ENCODE measurements around the gene ANTXRL. TPM values are rescaled to one million over a fixed set of nuclear protein-coding genes. Genes with fewer than 3 reads are reported as not detected.
A peak's percentile ranks its signal among the peaks of the same experiment; 100 is the strongest.
"Not testable (repeated sequence)": the region's sequence is repeated elsewhere in the genome, so short reads cannot be mapped to it uniquely, and the experiment has no call there.

The ANTXRL gene
- total RNA-seq, 1 donor from 2014 or later, result not detected

DNA sequence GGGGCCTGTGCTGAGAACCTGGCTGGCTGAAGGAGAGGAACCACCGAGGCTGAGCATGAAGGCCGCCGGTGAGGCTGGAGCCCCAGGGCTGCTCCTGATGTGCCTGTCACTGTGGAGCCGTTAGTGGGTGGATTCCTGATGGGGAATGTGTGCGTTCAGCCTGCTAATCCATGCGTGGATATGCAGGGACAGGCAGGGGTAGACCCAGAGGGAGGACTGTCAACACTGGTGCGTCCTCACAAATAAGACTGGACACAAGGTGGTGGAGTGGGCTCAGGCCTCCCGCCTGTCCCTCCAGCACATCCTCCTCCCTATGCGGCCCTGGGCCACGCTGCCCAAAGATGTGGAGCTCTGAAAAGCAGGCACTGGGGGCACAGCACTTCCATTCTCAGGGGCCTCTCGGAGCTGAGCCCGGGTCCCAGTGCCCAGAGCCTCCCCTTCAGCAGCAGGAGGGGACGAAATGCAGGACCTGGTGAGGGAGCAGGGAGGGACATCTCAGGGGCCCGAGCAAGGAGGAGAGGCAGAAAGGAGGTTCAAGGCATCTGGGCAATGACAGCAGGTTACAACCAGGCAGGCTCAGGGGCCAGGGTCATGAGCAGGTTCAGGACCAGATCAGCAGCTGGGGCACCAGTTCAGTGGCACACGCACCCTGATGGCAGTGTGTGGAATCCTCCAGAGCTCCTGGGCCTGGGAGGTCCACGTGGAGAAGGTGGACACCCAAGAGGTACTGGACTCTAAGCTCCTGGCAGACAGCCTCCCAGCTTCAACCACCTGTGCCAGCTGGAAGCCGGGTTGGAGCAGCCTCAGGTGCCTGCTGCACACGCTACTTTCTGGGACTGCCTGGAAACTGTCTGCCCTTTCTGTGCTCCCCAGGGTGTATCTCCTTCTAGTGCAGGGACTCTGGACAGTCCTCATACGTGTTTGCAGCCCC is 33.5 kb upstream of the ANTXRL start:
- H3K4me3 Mint-ChIP-seq (ENCODE audit: unreplicated experiment), result no peak overlapping the region

DNA sequence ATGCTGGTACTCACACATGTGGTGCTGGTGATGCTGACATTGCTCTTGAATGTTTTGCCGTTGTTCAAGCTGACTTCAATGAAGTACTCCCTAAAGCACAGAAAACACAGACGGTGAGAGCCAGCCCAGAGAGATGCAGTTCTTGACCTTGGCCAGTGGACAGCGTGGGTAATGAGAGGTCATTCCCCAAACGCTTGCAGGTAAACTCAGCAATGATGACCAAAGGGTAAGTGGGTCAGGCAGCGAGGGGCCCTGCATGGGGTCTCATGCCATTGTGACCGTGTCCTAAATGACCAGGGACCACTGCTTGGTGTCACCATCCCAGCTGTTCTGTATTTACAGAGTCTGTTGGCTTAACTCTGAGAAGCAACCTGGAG is 32.8 kb upstream of the ANTXRL start:
- Mint-ChIP-seq H3K9me3 (ENCODE audit: unreplicated experiment) (no peaks in the 10 kb centered on the region), H3K27ac (ENCODE audit: unreplicated experiment) (no peak overlapping the region), H3K4me1 (ENCODE audit: unreplicated experiment) (peaks cover 3% of the 10 kb centered on the region), H3K4me3 (ENCODE audit: unreplicated experiment) (no peak overlapping the region), H3K27me3 (ENCODE audit: unreplicated experiment) (peaks cover 4% of the 10 kb centered on the region), H3K36me3 (ENCODE audit: low read depth, unreplicated experiment) (no peaks in the 10 kb centered on the region)
- no peak for DNase-seq (ENCODE audit: low spot score)
- TF ChIP-seq, protein P1, sequence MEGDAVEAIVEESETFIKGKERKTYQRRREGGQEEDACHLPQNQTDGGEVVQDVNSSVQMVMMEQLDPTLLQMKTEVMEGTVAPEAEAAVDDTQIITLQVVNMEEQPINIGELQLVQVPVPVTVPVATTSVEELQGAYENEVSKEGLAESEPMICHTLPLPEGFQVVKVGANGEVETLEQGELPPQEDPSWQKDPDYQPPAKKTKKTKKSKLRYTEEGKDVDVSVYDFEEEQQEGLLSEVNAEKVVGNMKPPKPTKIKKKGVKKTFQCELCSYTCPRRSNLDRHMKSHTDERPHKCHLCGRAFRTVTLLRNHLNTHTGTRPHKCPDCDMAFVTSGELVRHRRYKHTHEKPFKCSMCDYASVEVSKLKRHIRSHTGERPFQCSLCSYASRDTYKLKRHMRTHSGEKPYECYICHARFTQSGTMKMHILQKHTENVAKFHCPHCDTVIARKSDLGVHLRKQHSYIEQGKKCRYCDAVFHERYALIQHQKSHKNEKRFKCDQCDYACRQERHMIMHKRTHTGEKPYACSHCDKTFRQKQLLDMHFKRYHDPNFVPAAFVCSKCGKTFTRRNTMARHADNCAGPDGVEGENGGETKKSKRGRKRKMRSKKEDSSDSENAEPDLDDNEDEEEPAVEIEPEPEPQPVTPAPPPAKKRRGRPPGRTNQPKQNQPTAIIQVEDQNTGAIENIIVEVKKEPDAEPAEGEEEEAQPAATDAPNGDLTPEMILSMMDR (IDR thresholded peaks at IDR 0.05; ENCODE audit: unreplicated experiment), result no peak

More for the DNA sequence above, 33.5 kb upstream of the ANTXRL start:
- TF ChIP-seq, protein P1 (IDR thresholded peaks at IDR 0.05; ENCODE audit: unreplicated experiment), result no peak
- no peak for DNase-seq (ENCODE audit: low spot score)
- peaks cover 3% of the 10 kb centered on the region for H3K4me1 Mint-ChIP-seq (ENCODE audit: unreplicated experiment)
- peaks cover 4% of the 10 kb centered on the region for H3K27me3 Mint-ChIP-seq (ENCODE audit: unreplicated experiment)
- H3K36me3 Mint-ChIP-seq (ENCODE audit: low read depth, unreplicated experiment), result no peaks in the 10 kb centered on the region
- H3K9me3 Mint-ChIP-seq (ENCODE audit: unreplicated experiment), result no peaks in the 10 kb centered on the region
- H3K27ac Mint-ChIP-seq (ENCODE audit: unreplicated experiment), result no peak overlapping the region

DNA sequence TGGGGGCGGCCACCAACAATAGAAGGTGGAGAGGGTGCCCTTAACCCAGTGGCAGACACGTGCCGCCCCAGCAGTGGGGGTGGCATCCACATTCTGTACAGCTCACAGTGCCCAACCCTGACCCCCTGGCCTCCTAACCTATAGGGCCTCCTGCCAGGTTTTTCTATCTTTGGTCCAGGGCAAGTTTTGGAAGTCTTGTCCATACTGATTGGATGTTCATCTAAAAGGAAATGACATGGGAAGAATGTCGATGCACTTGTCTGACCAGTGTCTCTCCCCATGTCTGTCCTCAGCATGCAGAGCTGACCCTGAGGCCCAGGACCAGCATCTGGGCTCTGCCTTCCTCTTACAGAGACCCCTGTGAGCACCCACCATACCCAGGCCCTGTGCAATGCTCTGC is 32.3 kb upstream of the ANTXRL start:
- H3K9me3 Mint-ChIP-seq (ENCODE audit: unreplicated experiment), result no peaks in the 10 kb centered on the region
- H3K27me3 Mint-ChIP-seq (ENCODE audit: unreplicated experiment), result peaks cover 4% of the 10 kb centered on the region
- H3K36me3 Mint-ChIP-seq (ENCODE audit: low read depth, unreplicated experiment), result no peaks in the 10 kb centered on the region
- no peak for DNase-seq (ENCODE audit: low spot score)
- H3K27ac Mint-ChIP-seq (ENCODE audit: unreplicated experiment), result no peak overlapping the region
- no peak overlapping the region for H3K4me3 Mint-ChIP-seq (ENCODE audit: unreplicated experiment)
- peaks cover 3% of the 10 kb centered on the region for H3K4me1 Mint-ChIP-seq (ENCODE audit: unreplicated experiment)
- TF ChIP-seq, protein P1 (IDR thresholded peaks at IDR 0.05; ENCODE audit: unreplicated experiment), result no peak

DNA sequence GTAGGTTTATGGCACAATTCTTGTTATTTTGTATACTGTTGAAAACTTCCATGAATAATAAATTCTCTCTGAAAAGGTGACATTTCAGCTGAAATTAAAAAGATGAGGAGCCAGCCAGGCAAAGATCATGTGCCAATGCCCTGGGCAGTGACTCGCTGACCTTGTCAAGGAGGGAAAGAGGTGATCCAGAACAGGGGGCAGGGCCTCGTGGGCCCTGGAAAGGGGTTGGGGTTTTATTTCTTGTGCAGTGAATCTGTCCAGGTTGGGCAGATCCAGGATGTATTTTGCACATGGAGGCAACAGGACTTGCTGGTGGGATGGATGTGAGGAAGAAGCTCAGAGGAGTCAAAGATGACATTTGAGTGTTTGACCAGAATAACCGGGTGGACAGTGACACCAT is 31.6 kb upstream of the ANTXRL start:
- H3K4me1 Mint-ChIP-seq (ENCODE audit: unreplicated experiment); DNase-seq (ENCODE audit: low spot score); H3K27me3 Mint-ChIP-seq (ENCODE audit: unreplicated experiment); H3K4me3 Mint-ChIP-seq (ENCODE audit: unreplicated experiment); H3K9me3 Mint-ChIP-seq (ENCODE audit: unreplicated experiment); H3K27ac Mint-ChIP-seq (ENCODE audit: unreplicated experiment); H3K36me3 Mint-ChIP-seq (ENCODE audit: low read depth, unreplicated experiment): not testable (repeated sequence)

DNA sequence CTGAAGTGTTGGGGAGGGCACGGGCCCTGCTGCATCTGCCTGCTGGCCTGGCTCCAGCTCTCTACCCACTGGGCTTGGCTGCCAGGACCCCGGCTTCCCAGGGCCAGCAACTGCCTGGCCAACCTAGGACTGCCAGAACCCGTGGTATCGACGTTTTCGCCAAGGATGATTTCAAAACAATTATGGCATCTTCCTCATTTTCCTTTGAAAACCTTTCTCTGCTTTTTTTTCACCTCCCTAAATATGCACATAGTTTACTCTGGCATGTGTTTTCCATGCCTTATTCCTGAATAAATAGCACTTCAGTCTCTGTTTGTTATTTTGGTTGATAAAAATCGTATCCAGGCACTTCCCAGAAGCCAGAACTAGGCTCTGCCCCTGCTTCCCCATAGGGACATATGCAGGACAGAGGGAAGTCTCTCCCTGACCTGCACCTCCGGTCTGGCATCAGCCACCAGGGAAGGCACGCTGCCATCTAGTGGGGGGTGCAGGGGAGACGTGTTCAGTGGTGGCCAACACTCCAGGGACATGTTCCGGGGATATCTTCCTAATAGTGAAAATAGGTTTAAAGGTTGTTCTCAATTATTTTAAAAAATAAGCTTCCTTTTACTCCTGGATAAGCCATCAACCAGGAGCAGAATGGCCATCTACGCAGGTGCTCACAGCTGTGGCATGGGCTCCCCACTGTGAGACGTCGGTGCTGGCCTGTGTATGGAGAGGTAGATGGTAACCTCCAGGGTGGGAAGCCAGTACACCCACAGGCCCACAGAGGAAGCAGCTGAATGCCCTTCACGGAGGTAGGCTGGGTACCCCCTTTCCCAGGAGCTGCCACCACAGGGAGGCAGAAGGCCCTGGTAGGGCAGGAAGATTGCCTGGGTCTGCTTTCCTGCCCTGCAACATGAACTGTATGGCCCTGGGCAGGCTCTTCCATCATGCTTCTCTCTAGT is 30.7 kb upstream of the ANTXRL start:
- Mint-ChIP-seq H3K27ac (ENCODE audit: unreplicated experiment) (no peak overlapping the region), H3K9me3 (ENCODE audit: unreplicated experiment) (no peaks in the 10 kb centered on the region), H3K27me3 (ENCODE audit: unreplicated experiment) (peaks cover 4% of the 10 kb centered on the region), H3K36me3 (ENCODE audit: low read depth, unreplicated experiment) (no peaks in the 10 kb centered on the region), H3K4me3 (ENCODE audit: unreplicated experiment) (no peak overlapping the region), H3K4me1 (ENCODE audit: unreplicated experiment) (peaks cover 3% of the 10 kb centered on the region)
- peak; percentile 83 for DNase-seq (ENCODE audit: low spot score)
- TF ChIP-seq, protein P1 (IDR thresholded peaks at IDR 0.05; ENCODE audit: unreplicated experiment), result peak; percentile 43

Data from endothelial cell (in vitro differentiated cells).